GDM1 (cell line): ENCODE results near the gene SFXN2.

Source experiments
- DNase-seq: peaks from one replicate; lab custom pipeline; 2025; lab: John Stamatoyannopoulos, UW

Gene SFXN2

DNA sequence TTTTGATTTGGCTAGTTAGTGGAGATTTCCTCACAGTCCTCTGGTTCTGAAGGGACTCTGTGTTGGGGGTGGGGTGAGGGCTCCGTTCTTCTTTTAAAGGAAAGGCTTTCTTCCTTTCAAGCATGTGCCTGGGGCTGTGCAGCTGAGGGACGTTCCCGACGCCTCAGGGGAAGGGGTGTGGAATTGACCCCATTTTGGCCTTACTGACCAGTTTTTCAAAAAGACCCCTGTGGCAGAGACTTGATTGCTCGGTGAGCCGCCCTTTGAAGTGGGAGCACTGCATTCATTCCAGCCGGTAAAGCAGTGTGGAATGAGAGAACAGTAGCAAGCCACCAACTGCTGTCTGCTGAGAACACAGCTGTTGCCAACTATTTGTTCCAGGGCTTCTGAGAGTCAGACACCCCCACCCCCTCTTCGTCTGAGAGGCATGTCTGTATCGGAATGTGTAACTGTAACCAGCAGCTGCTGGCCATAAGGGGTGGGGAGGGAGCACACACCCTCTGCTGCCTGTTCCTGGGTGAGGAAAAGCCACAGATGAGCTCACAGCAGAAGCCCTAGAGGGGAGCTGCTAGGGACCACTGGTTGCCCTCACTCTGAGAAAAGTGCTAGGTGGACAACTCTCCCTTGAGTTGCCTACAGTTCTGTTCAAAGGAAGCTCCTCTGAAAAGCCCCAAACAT, 62.5 kb downstream of the SFXN2 start:
- no peak for DNase-seq

DNA sequence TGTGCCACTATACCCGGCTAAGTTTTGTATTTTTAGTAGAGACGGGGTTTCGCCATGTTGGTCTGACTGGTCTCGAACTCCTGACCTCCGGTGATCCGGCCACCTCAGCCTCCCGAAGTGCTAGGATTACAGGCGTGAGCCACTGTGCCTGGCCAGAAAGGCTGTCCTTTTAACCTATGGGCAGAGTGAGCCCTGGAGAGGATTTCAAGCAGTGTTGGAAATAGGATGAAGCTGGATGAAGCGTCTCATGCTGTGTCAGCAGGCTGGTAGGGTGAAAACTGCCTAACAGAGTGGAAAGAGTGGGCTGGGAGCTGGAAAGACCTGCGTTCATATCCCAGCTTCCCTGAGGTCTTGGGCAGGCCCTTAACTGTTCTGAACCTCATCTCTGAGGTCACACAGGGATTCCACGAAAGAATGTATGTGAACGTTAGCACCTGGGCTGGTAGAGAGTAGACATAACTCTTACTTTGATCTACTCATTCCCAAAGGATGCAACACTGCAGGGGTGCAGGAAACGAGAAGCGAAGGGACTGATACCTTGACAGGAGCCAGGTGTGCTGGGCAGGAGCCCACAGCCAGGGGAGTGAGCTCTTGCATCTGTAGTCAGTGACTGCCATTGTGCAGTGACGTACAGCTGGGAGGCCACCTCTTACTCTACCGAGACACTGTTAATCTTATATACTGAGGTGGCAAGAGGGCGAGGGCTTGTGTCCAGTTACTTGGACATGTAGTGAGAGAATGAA, 63.4 kb downstream of the SFXN2 start:
- DNase-seq, result no peak

DNA sequence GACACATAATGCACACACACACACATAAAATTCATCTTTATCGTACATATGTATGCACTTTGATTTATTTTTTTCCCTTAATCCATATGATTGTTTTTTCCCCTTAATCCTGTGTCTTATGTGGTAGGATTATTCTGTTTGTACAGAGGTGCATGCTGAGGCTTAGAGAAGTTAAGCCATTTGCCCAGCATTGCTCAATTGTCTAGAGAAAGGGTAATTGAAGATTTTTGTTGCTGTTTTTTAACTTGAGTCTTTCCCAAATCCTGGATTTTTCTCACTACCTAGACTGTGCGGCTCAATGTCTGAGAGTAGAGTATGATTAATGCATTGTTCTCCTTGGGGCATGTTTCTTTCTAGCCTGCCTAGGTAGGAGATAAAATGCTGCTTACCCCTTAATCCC, 64.3 kb downstream of the SFXN2 start:
- DNase-seq, result no peak

DNA sequence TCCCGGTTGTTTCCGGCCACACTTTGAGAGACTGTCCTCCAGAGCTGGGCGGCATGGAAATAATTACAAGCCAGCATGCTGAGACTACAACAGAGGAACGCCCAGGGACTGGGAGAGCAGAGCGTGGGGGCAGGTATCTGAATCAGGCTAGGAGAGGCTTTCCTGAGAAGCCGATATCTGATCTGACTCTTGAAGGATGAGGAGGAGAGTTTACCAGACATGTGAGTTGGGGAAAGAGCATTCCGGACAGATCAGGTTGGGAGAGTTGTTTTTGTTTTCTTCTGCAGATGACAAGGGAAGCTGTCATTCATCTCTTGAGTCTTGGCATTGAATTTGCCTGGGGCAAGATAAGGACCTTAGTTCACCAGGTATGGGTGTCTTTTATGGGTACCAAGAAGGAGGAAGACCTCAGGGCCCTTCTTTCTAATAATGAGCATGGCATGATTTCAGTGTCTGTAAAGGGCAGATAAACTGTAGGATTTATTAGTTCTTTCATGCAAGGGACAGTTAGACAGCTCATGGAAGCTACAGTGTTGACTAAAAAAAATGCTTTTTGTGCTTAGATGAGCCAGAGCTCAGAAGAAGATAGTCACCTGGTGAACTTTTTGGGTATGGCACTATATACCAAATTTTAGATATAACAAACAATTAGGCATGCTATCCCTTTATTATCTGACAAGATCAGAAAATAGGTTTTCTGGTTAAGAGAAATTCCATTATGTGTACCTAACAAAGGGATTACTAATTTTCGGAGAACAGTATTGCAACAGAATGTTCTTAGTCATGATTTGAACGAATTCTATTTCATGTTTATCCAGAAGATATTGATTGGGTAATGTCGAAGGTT, 65.5 kb downstream of the SFXN2 start:
- DNase-seq, result no peak

DNA sequence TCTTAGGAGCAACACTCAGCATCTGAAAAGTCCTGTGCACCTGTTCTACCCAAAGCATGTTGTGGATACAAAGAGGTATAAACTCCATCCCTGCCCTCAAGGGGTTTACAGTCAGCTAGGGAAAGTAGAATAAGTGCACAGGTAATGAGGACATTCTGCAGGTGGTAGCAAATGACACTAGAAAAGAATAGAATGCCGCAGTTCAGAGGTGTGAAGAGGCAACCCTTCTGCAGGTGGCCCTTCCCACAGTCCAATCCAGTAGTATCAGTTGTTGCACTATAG, 66.0 kb downstream of the SFXN2 start:
- DNase-seq, result no peak

DNA sequence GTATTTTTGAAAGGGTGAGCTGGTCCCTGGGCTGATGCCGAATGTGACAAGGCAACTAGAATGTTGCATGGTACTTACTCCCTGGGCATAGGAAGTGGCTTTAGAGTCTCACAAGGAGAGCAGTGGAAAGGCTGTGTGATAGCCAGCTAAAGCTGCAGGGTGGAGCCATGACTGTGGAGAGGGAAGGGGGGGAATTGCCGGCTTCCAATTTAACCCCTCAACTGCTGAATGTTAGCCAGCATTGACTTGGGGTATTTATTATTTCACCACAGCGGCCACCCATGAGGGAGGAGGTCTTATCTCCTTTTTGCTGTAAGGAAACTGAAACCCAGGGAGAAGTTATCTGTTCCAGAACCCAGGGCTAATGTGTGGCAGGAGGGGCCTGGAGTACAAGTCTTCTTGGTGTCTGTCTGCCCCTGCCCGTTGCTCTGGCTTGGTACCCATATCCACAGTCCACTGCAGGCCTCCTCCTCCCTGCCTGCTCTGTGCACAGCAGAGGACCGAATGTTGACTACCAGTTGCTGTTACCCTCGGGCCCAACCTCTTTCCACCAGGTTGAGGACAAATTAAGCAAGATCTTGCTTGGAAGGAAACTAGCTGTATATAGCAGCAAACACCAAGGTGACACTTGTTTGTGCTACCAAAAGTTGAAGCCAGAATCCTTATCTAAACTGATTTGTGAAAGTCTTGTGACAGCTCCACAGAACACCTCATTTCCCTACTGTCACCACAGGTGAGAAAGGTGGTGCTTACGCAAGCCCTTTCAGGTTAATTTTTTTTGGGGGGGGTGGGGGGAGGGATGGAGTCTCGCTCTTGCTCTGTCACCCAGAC, 66.9 kb downstream of the SFXN2 start:
- no peak for DNase-seq

DNA sequence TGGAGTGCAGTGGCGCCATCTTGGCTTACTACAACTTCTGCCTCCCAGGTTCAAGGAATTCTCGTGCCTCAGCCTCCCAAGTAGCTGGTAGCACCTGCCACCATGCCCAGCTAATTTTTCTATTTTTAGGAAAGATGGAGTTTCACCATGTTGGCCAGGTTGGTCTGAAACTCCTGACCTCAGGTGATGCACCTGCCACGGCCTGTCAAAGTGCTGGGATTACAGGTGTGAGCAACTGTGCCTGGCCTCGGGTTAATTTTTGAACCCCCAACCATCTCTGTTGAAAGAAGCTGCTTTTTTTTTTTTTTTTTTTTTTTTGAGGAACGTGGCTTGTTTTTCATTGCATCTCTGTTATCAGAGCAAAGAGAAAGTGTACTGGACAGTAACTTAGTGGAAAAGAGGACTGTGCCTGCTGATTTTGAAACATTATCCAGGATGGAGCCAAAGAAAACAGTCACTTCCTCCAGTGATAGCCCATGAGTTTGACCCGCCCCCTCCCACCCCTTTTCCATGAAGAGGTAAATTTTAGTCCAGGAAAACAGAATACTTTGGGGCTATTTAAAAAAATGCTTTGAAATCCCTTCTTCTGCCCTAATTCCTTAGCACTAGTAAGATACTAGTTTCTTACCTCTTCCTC, 67.6 kb downstream of the SFXN2 start:
- DNase-seq, result no peak

DNA sequence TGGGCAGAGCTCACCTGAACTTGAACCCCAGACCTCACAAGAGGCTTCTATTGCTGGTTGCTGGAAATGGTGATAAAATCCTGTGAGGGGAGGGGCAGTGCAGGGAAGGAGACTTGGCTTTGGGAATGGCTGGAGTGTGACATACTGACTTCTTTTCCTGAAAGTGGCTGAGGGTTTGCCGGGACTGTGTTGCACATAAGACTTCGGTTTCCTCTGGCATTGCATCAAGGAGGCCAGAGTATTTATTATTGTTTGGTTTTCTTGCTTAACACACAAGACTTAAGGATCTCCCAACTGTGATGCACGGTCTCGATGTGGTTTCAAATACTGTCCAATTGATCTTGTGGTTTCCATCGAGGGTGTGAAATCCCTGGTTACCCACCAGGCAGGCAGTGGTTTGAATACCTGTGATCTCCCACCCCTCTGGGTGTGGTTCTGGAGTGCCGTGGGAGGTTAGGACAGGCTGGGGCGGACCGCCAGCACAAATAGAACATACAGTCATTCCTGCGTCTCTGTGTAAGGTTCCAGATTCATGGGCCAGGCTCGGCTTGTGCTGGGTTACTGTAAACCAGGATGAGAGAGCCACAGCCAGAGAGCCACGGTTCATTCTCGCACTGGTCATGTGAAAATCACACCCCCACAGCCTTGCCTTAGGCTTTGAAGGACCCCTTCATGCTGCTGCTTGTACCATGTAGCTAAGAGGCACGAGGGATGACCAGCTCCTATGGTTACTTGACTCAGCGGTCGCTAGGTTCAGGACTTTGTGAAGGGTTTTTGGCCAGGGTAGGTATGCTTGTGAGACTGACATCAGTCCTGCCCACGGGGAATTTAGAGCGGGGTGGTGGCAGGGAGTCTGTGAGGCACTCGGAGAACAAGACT, 68.5 kb downstream of the SFXN2 start:
- DNase-seq, result no peak

DNA sequence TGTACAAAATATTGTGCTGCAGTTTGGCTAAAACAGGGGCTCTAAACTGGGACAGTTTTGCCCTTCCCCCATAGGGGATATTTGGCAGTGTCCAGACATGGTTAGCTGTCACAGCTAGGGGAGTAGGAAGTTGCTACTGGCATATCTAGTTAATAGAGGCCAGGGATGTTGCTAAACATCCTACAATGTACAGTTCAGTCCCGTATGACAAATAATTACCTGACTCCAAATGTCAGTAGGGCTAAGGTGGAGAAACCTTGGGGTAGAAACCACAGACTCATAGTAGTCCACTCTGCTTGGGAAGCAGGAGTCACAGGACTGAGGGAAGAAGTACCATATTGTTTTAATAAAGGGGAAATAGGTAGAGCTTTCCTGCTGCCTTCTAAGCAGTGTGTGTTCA, 69.1 kb downstream of the SFXN2 start:
- DNase-seq, result no peak

DNA sequence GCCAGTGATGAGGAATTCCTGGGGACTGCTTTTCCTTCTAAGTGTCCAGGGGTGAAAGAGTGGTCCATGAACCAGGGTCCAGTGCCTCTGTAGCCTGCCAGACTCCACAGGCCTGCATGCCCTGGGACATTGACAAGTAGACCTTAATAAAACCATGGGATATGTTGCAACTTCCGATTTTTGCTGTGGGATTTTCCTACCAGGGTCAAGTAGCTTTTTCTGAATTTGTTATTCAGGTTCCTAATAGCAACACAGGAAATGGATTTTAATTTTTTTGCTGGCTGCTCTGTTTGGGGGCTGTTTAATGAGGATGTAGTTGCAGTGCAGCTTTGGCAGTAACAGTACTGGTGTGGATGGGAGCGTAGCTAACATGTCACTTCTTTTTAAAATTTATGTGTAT, 71.4 kb downstream of the SFXN2 start:
- DNase-seq, result no peak

DNA sequence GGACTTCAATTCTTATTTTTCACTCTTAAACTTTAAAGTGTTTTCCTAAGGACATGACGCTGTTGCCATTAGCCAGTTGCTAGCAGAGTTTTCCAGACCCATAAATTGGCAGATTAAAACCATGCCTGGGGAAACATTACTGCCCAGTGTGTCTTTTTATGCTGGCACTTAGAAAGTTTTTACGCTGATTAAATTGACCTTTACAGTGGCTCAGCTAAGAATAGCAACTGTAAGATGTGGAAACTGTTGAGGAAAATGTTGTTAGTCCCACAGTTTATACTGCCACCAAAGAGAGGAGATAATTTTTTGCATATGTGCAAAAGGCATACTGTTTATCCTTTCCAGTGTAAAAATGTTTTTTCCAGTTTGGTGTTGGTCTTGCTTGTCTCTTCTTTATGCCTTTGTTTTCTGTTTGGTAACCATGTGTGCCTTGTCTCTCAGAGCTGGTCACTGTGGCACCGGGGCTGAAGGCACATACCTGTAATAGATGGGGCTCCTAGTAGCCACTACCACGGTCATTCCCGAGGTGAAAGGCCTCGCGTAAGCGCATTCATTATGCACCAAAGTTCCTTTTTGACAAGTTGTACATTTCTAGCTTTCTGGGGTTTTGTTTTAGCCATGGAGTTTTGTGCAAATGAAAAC, 77.4 kb downstream of the SFXN2 start:
- DNase-seq, result no peak
